ENCODE data around the gene RIPPLY3. TPM values are rescaled to one million over a fixed set of nuclear protein-coding genes. Genes with fewer than 3 reads are reported as not detected.

RIPPLY3 gene
- total RNA-seq, 4 donors from 2014 or later: 0.40 to 0.57 (median 0.47) TPM; not detected in 1

GRCh38 chr21:37057614-37058013, 51.1 kb downstream of the RIPPLY3 start:
- Histone ChIP-seq H3K4me1 (peaks cover 0 to 12% (median 4%) of the 10 kb centered on the region in 3 donors), H3K4me3 (no peak overlapping the region), H3K36me3 (no peaks in the 10 kb centered on the region), H3K27me3 (no peaks in the 10 kb centered on the region), H3K9me3 (no peaks in the 10 kb centered on the region), H3K27ac (no peak overlapping the region)
- 83 to 96% methylated on average over 7 of the region's 7 CpGs for WGBS, 2 donors
- TF ChIP-seq POLR2A (IDR thresholded peaks at IDR 0.05) (no peak), CTCF (IDR thresholded peaks at IDR 0.05) (no peak)
- no peak for DNase-seq
- intact Hi-C loops (cut with DNase I): no loop called here

GRCh38 chr21:37058261-37058660, 51.8 kb downstream of the RIPPLY3 start:
- H3K36me3 ChIP-seq: no peaks in the 10 kb centered on the region
- peaks cover 0 to 12% (median 4%) of the 10 kb centered on the region in 3 donors for H3K4me1 ChIP-seq
- H3K27me3 ChIP-seq: no peaks in the 10 kb centered on the region
- no peak for DNase-seq
- no peak overlapping the region for H3K4me3 ChIP-seq
- intact Hi-C loops (cut with DNase I): no loop called here
- no peak overlapping the region for H3K27ac ChIP-seq
- TF ChIP-seq CTCF (IDR thresholded peaks at IDR 0.05): no peak
- 54 to 57% methylated on average over 2 of the region's 2 CpGs for WGBS, 2 donors
- H3K9me3 ChIP-seq: no peaks in the 10 kb centered on the region

- no peaks in the 10 kb centered on the region for H3K9me3 ChIP-seq
- H3K4me3 ChIP-seq: no peak overlapping the region
- peaks cover 0 to under 1% (median 0%) of the 10 kb centered on the region in 3 donors for H3K36me3 ChIP-seq
- intact Hi-C loops (cut with DNase I): no loop called here
- DNase-seq: no peak
- TF ChIP-seq POLR2A (IDR thresholded peaks at IDR 0.05) (no peak), CTCF (IDR thresholded peaks at IDR 0.05) (no peak)
- peaks cover 0 to 12% (median 4%) of the 10 kb centered on the region in 3 donors for H3K4me1 ChIP-seq
- no peaks in the 10 kb centered on the region for H3K27me3 ChIP-seq
- H3K27ac ChIP-seq: no peak overlapping the region
- 60 to 63% methylated on average over 4 to 5 of the region's 5 CpGs for WGBS, 2 donors
Observed at GRCh38 chr21:37059181-37059580, 52.7 kb downstream of the RIPPLY3 start.

GRCh38 chr21:37060296-37060695, 53.8 kb downstream of the RIPPLY3 start:
- intact Hi-C loops (cut with DNase I): no loop called here
- WGBS, 2 donors: 57 to 60% methylated on average over 1 of the region's 1 CpG
- peak overlapping the region in 2 of 4 donors; percentile 19 to 52 for H3K27ac ChIP-seq
- H3K4me3 ChIP-seq: no peak overlapping the region
- peaks cover 0 to 11% (median 0%) of the 10 kb centered on the region in 3 donors for H3K36me3 ChIP-seq
- no peak for DNase-seq
- TF ChIP-seq POLR2A (IDR thresholded peaks at IDR 0.05) (no peak), CTCF (IDR thresholded peaks at IDR 0.05) (no peak)
- no peaks in the 10 kb centered on the region for H3K9me3 ChIP-seq
- no peaks in the 10 kb centered on the region for H3K27me3 ChIP-seq
- H3K4me1 ChIP-seq: peaks cover 0 to 12% (median 4%) of the 10 kb centered on the region in 3 donors

- intact Hi-C loops (cut with DNase I): no loop called here
Observed at GRCh38 chr21:37061926-37062592, 55.6 kb downstream of the RIPPLY3 start.

More at GRCh38 chr21:37061926-37062592, 55.6 kb downstream of the RIPPLY3 start:
- DNase-seq: no peak
- H3K4me1 ChIP-seq: peaks cover 0 to 12% (median 4%) of the 10 kb centered on the region in 3 donors
- H3K27ac ChIP-seq: no peak overlapping the region
- H3K4me3 ChIP-seq: no peak overlapping the region
- peaks cover 0 to 29% (median 0%) of the 10 kb centered on the region in 3 donors for H3K36me3 ChIP-seq
- WGBS, 2 donors: 68 to 72% methylated on average over 7 of the region's 7 CpGs
- H3K9me3 ChIP-seq: no peaks in the 10 kb centered on the region
- H3K27me3 ChIP-seq: no peaks in the 10 kb centered on the region
- TF ChIP-seq POLR2A (IDR thresholded peaks at IDR 0.05) (no peak), CTCF (IDR thresholded peaks at IDR 0.05) (no peak)

All from esophagus squamous epithelium (tissue), 5 donors.